B cell (primary cell): ENCODE data around the gene KIF1A. TPM values are rescaled to one million over a fixed set of nuclear protein-coding genes. Genes with fewer than 3 reads are reported as not detected.

Experiments used
- ATAC-seq: fragments of 200-7000 bp; cut with Tn5 transposase; one replicate; pipeline ENCODE4 v1.10.0; 2021; ENCODE audit warnings: low read depth, mild to moderate bottlenecking, moderate number of reproducible peaks, moderate library complexity
- CTCF ChIA-PET: fragments of 350-600 bp; sonication (Branson Sonifier 250); formaldehyde crosslinking; loops from one replicate; lab custom pipeline; 2021; ENCODE audit warnings: antibody characterized with exemption, inconsistent platforms; lab: Charles Lee
- POLR2A ChIA-PET: fragments of 350-600 bp; sonication (Branson Sonifier 250); formaldehyde crosslinking; loops from one replicate; lab custom pipeline; 2021; ENCODE audit warnings: antibody characterized with exemption; lab: Charles Lee
- DNase-seq: peaks from one replicate; pipeline ENCODE4 v3.0.0; 2013
- H2AFZ ChIP-seq: 2 replicates; pipeline ENCODE4 v1.6.1; 2012; ENCODE audit warnings: mild to moderate bottlenecking, low read depth, low read length; ENCODE audit not compliant: insufficient read depth, poor library complexity, severe bottlenecking
- H3K27ac ChIP-seq, 2 donors: 1 replicate in 1 of 2; 2 replicates in 1 of 2; pipeline ENCODE4 v1.5.1; 2012 to 2013; ENCODE audit warnings: low read length in 2 of 2, mild to moderate bottlenecking in 2 of 2, moderate library complexity in 1 of 2
- H3K27me3 ChIP-seq, 4 experiments: fragments of 200-600 bp in 1 of 4; sonication (generic) in 1 of 4; replicated peaks in 1 of 4; 1 replicate in 2 of 4; 2 replicates in 2 of 4; pipeline versions ENCODE4 v1.6.1 to v1.7.0; 2013 to 2016; ENCODE audit warnings: low read length in 3 of 4, mild to moderate bottlenecking in 2 of 4, mixed read lengths in 1 of 4, moderate library complexity in 1 of 4; ENCODE audit not compliant: insufficient read depth in 4 of 4, control insufficient read depth in 3 of 4; ENCODE audit errors: control extremely low read depth in 1 of 4
- H3K36me3 ChIP-seq, 2 experiments: replicated peaks in 1 of 2; 1 replicate in 1 of 2; 2 replicates in 1 of 2; pipeline versions ENCODE4 v1.6.1 to v1.7.1; 2013; ENCODE audit warnings: low read length in 1 of 2; ENCODE audit not compliant: insufficient read depth in 2 of 2, control insufficient read depth in 1 of 2; ENCODE audit errors: control extremely low read depth in 1 of 2, extremely low read depth in 1 of 2
- H3K4me1 ChIP-seq, 2 donors: fragments of 200-600 bp in 1 of 2; sonication (generic) in 1 of 2; 1 replicate in 1 of 2; 2 replicates in 1 of 2; pipeline versions ENCODE4 v1.5.1 to v1.6.1; 2013 to 2017; ENCODE audit warnings: low read length in 2 of 2; ENCODE audit not compliant: control insufficient read depth in 2 of 2, insufficient read depth in 2 of 2
- H3K4me2 ChIP-seq: replicated peaks from 2 replicates; pipeline ENCODE3; 2012; ENCODE audit warnings: mild to moderate bottlenecking, low read depth, low read length; ENCODE audit not compliant: poor library complexity, severe bottlenecking
- H3K4me3 ChIP-seq, 5 experiments: fragments of 200-600 bp in 1 of 5; sonication (generic) in 1 of 5; 1 replicate in 3 of 5; 2 replicates in 2 of 5; pipeline versions ENCODE4 v1.5.1 to v1.7.0; 2011 to 2016; ENCODE audit warnings: low read length in 4 of 5, mild to moderate bottlenecking in 4 of 5, low read depth in 2 of 5, control low read depth in 1 of 5, moderate library complexity in 1 of 5; ENCODE audit not compliant: insufficient read depth in 1 of 5; ENCODE audit errors: control extremely low read depth in 1 of 5, extremely low read depth in 1 of 5
- H3K79me2 ChIP-seq: fragments of 200-600 bp; sonication (generic); one replicate; pipeline ENCODE4 v1.6.0; 2016; ENCODE audit warnings: low read length; ENCODE audit not compliant: control insufficient read depth, insufficient read depth
- H3K9ac ChIP-seq: fragments of 200-600 bp; sonication (generic); 2 replicates; pipeline ENCODE4 v1.6.1; 2017; ENCODE audit warnings: mild to moderate bottlenecking, low read length, moderate library complexity
- H3K9me3 ChIP-seq, 3 donors: one replicate each; pipeline versions ENCODE4 v1.6.1 to v1.7.1; 2013; ENCODE audit warnings: low read length in 2 of 3; ENCODE audit not compliant: control insufficient read depth in 2 of 3, insufficient read depth in 1 of 3; ENCODE audit errors: control extremely low read depth in 1 of 3
- H4K20me1 ChIP-seq: 2 replicates; pipeline ENCODE4 v1.6.0; 2012; ENCODE audit warnings: mild to moderate bottlenecking, low read length; ENCODE audit not compliant: insufficient read depth, control insufficient read depth, poor library complexity, severe bottlenecking
- H3K27ac Mint-ChIP-seq: one replicate; pipeline ENCODE4 v1.8.0; 2021; ENCODE audit warnings: mixed read lengths
- H3K27me3 Mint-ChIP-seq: one replicate; pipeline ENCODE4 v1.8.0; 2021; ENCODE audit warnings: mixed read lengths
- H3K4me1 Mint-ChIP-seq: one replicate; pipeline ENCODE4 v1.8.0; 2021; ENCODE audit warnings: mixed read lengths
- H3K4me3 Mint-ChIP-seq: one replicate; pipeline ENCODE4 v1.8.0; 2021; ENCODE audit warnings: mixed read lengths
- H3K9me3 Mint-ChIP-seq: one replicate; pipeline ENCODE4 v1.8.0; 2022; ENCODE audit warnings: mixed read lengths; ENCODE audit not compliant: insufficient read depth
- CTCF ChIP-seq: fragments of 200-600 bp; IDR thresholded peaks from one replicate; pipeline ENCODE4 v1.8.0; 2022; ENCODE audit warnings: antibody characterized with exemption, mild to moderate bottlenecking
- EZH2 ChIP-seq: IDR thresholded peaks from 2 replicates; pipeline ENCODE4 v1.6.1; 2012; ENCODE audit warnings: borderline replicate concordance, low read depth, mild to moderate bottlenecking, moderate library complexity, low read length; ENCODE audit not compliant: insufficient read depth, poor library complexity, severe bottlenecking
- WGBS: methylation state at CpG from one replicate; pipeline ENCODE4 v1.1.5; 2013; ENCODE audit warnings: missing lambda C conversion rate; ENCODE audit not compliant: insufficient coverage; 5-methylcytosine and 5-hydroxymethylcytosine counted together
- intact Hi-C: fragments of 100-400 bp; cut with micrococcal nuclease; formaldehyde crosslinking; loops from one replicate; pipeline ENCODE4 v1.10.0; 2022
- polyA plus RNA-seq: library from polyadenylated mRNA; depleted of rRNA; stranded (reverse); fragments of >200 nt; gene quantifications from 2 replicates; pipeline ENCODE4 v1.2.3, GENCODE V29; 2012
- total RNA-seq, 2 donors: library from RNA; stranded (reverse); fragments of 120-200 nt in 1 of 2; gene quantifications; 1 replicate in 1 of 2; 2 replicates in 1 of 2; pipeline versions ENCODE4 v1.2.3 to v1.2.4, GENCODE V29; 2013 to 2022

The KIF1A gene
- total and polyA plus RNA-seq, 2 donors (not counting 1 experiment from before 2014, with no cell fraction given): not detected

GRCh38 chr2:240821429-240821778 lies 1.4 kb upstream of the KIF1A start:
- no peak overlapping the region for H2AFZ ChIP-seq
- POLR2A ChIA-PET: no interaction called here
- H3K36me3 ChIP-seq: no peaks in the 10 kb centered on the region
- CTCF ChIA-PET: no interaction called here
- peaks cover 0 to 18% (median 4%) of the 10 kb centered on the region in 3 donors for H3K9me3 ChIP-seq
- TF ChIP-seq EZH2 (no peak), CTCF (no peak)
- H3K27ac Mint-ChIP-seq: no peak overlapping the region
- DNase-seq: no peak
- H3K4me1 ChIP-seq: peaks cover 15 to 23% of the 10 kb centered on the region in 2 donors
- no peak overlapping the region for H3K9ac ChIP-seq
- peaks cover 0 to 74% (median 44%) of the 10 kb centered on the region in 4 experiments for H3K27me3 ChIP-seq
- H3K4me2 ChIP-seq: peak overlapping the region; percentile 68
- intact Hi-C loops: no loop called here
- H3K4me3 ChIP-seq: no peak overlapping the region
- WGBS: 0% methylated on average over 4 of the region's 7 CpGs
- H3K9me3 Mint-ChIP-seq: no peaks in the 10 kb centered on the region
- H3K79me2 ChIP-seq: no peaks in the 10 kb centered on the region
- H3K27ac ChIP-seq: no peak overlapping the region
- peaks cover 62% of the 10 kb centered on the region for H3K27me3 Mint-ChIP-seq
- no peaks in the 10 kb centered on the region for H4K20me1 ChIP-seq
- peaks cover 13% of the 10 kb centered on the region for H3K4me1 Mint-ChIP-seq
- peak overlapping the region; percentile 44 for H3K4me3 Mint-ChIP-seq
- ATAC-seq: no peak

- Histone ChIP-seq H3K79me2 (no peaks in the 10 kb centered on the region), H3K4me2 (peak overlapping the region; percentile 68), H4K20me1 (no peaks in the 10 kb centered on the region), H3K9ac (no peak overlapping the region), H3K27me3 (peaks cover 0 to 70% (median 40%) of the 10 kb centered on the region in 4 experiments), H3K36me3 (no peaks in the 10 kb centered on the region), H3K27ac (no peak overlapping the region), H2AFZ (no peak overlapping the region), H3K4me3 (no peak overlapping the region), H3K4me1 (peaks cover 15 to 23% of the 10 kb centered on the region in 2 donors), H3K9me3 (peaks cover 0 to 16% (median 4%) of the 10 kb centered on the region in 3 donors)
- ChIA-PET POLR2A (no interaction called here), CTCF (no interaction called here)
- TF ChIP-seq EZH2: no peak
- no peak for TF ChIP-seq CTCF
- DNase-seq: no peak
- H3K27ac Mint-ChIP-seq: no peak overlapping the region
- no peaks in the 10 kb centered on the region for H3K9me3 Mint-ChIP-seq
- 3% methylated on average over 59 of the region's 64 CpGs for WGBS
- intact Hi-C loops: no loop called here
- peak overlapping the region; percentile 44 for H3K4me3 Mint-ChIP-seq
- no peak for ATAC-seq
- peaks cover 13% of the 10 kb centered on the region for H3K4me1 Mint-ChIP-seq
- H3K27me3 Mint-ChIP-seq: peaks cover 64% of the 10 kb centered on the region
Measured at GRCh38 chr2:240820607-240821428, 799 bp upstream of the KIF1A start.
